NCI-H460 (cell line): Measurements from ENCODE around the gene PLS3. TPM values are rescaled to one million over a fixed set of nuclear protein-coding genes. Genes with fewer than 3 reads are reported as not detected.

Source experiments
- DNase-seq: peaks from one replicate; pipeline ENCODE4 v3.0.0-alpha.2; 2016; ENCODE audit warnings: low read depth; ENCODE audit errors: extremely low read depth
- total RNA-seq: library from RNA; depleted of rRNA; stranded (reverse); fragments of >200 nt; shearing (Covaris generic); gene quantifications from 2 replicates; pipeline ENCODE4 v1.2.3, GENCODE V29; 2014

PLS3 gene
- total RNA-seq, 1 experiment from 2014 or later: 104 TPM

- DNase-seq: no peak
Measured at GRCh38 chrX:115565888-115566287, 4.9 kb downstream of the PLS3 start.

GRCh38 chrX:115571712-115572111, 10.7 kb downstream of the PLS3 start:
- no peak for DNase-seq

- no peak for DNase-seq
Measured at GRCh38 chrX:115573185-115573584, 12.2 kb downstream of the PLS3 start.

DNA sequence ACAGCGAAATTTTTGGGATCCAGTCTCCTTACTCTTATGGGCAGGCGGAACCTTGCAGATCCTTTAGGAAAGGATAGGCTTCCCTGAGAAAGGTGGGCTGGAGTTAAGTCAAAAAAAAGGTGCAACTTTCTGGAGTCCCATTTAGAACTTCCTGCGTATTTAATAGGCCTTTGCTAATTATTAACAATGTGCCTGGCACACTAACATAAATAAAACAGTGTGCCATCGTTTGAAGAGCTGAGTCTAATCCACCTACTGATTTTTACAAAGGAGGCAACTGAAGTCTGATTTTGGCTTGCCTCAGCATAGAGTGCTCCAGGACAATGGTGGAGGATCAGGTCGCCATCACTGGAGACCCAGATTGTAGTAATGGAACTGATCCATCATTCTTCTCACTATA, 15.7 kb downstream of the PLS3 start:
- DNase-seq: no peak

DNA sequence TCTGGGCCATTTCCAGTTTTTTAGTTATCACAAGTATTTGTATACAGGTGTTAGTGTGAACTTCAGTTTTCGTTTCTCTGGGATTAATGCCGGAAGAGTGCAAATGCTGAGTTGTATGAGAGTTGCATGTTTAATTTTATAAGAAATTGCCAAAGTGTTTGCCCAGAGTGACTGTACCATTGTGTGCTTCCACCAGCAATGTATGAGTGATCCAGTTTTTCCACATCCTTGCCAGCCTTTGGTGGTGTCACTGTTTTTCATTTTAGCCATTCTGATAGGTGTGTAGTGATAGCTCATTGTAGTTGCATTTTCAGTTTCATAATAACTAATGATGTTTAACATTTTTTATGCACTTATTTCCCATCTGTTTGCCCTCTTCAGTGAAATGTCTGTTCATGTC, 18.4 kb downstream of the PLS3 start:
- no peak for DNase-seq

- DNase-seq: no peak
Measured at GRCh38 chrX:115579786-115580294, 18.9 kb downstream of the PLS3 start.

DNA sequence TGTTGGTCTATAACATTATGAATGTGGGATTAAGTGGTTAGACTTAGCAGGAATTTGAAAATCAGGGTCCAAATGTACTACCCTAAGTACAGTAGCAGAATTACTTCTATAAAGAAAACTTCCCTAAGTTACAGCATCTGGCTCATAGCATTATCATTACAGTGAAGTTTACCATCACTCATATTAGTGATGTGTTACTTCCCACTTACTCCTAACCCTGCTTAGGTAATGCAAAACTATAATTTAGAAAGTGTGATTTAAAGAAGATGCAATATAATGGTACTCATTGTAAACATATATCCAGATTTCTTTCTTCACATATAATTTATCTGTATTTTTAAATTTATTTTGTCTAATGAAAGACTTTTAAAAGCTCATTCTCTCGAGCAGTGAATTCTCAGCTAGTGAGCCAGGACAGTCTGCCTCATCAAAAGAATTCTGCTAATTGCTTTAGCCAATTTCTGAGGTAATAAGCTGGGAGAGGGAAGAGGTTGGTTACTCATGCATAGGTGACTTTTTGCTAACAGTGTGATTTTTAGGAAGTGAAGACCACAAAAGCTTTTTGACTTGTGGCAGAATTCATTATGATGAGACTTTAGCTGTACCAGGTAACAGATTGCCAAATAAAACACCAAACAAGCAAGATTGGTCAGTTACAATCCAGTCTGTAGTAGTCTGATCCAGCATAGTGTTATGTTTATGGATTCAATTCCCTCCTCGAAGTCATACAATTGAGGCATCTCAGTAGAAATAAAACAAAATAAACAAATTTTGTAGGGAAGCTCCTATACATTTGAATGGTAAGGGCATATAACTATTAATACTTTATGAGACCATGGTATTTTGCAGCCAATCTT, 21.0 kb downstream of the PLS3 start:
- no peak for DNase-seq

- no peak for DNase-seq
Measured at GRCh38 chrX:115582616-115583495, 21.9 kb downstream of the PLS3 start.

DNA sequence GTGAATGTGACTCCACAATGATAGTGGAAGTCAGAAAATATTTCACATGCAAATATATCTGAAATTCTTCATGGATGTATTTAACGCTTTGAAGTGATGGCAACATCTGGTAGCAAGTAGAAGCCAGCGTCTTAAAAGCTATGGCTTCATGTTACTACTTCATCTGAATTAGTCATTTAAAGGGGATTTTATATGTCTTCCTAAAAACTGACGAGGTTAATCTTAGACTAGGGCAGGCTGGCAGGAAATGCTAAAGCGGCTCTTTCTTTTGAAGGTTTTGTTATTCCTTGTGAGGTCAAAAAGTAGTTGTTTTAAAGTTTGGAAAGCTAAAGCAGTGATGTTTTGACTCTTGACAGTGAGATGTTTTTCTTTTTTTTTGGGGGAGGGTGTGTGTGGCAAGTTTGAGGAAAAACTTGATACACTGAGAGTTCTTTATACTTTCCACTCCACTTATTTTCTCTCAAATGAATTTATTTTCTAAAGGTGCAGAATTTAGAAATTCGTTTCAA, 22.6 kb downstream of the PLS3 start:
- DNase-seq: no peak

GRCh38 chrX:115584696-115585095, 23.7 kb downstream of the PLS3 start:
- DNase-seq: no peak

DNA sequence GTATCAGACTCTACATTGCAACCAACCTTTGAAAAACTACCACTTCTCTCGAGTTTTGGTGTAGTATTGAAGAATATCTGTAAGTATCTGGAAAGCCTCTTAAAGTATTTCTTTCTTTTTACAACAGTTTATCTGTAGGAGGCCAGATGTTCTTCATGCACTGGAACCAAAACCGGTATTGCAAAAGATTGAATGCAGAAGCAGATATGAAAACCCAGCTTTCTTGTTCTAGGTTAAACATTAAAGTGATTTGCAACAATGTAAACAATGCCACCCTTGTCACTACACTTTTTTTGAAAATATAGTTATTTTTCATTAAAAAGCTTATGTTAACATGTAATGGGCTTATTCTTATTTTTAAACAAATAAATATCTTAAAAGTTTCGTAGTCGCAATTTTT, 27.2 kb downstream of the PLS3 start:
- DNase-seq: no peak

GRCh38 chrX:115589419-115589818, 28.4 kb downstream of the PLS3 start:
- DNase-seq: no peak

- no peak for DNase-seq
Measured at GRCh38 chrX:115591420-115591819, 30.4 kb downstream of the PLS3 start.

- no peak for DNase-seq
Measured at GRCh38 chrX:115591856-115592842, 31.2 kb downstream of the PLS3 start.

- no peak for DNase-seq
Measured at GRCh38 chrX:115592997-115593734, 32.2 kb downstream of the PLS3 start.

- DNase-seq: no peak
Measured at GRCh38 chrX:115595049-115595448, 34.1 kb downstream of the PLS3 start.

DNA sequence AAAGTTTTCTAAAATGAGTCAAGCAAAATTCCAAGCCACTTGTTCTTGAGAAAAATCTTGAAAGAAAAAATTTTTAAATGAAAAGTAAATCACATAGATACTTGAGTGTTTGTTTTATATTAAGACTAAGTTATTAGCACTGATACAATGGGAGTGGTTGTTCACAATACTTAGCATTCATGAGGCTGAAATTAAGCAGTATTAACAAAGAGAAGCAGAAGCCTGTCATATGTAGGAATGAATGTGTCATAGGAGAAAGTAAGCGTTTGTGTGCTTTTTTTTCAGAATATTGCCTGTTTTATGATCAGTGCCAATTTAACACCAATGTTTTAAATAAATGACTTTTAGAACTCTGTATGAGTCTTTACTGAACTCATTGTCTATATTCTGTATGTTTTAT, 37.6 kb downstream of the PLS3 start:
- no peak for DNase-seq

DNA sequence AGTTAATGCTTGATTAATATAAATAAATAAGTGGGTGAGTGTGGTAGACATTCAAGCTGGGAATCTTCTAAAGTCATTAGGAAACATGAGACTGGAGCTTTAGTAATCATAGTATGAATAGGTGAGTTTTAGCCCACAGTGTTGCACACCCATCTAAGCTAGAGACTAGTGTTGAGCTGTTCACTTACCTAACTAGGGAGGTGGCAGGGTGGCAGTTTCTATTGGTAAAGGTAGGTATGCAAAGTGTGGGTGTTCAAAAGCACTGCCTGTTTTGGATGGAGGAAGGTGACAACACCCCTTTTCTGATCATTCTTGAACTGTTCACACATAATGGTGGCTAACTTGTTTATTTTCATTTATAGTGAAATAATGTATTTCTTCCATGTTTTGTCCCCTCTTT, 41.3 kb downstream of the PLS3 start:
- no peak for DNase-seq

DNA sequence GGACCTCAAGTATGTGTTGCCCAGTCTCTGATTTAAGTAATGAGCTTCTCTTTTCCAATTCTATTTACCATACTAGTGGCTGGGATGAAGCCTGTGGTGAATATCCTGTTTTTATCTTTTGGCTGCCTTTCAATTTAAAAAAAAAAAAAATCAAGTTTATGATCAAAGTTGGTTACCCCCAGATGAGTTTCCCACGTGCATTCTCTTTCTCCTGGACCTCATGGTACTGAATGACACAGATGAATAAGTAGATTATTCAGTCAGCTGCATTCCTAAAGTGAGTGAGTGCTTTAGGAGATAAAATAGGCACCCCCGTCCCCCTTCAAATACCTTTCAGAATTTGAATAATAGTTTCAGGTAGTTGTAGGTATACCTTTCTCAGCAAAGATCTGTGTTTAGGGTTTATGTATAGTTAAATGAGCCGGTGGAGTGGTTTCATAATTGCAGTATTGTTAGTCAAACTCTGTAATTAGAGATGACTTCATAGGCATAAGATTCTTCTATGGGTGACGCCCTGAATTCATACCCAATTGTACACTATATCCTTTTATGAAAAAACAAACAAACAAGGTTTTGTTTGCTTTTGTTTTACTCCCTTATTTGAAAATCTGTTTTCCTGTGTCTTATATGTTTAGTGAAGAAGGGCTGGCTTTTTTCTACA, 41.9 kb downstream of the PLS3 start:
- no peak for DNase-seq
